ENCODE data around the gene LCN6.
A peak's percentile ranks its signal among the peaks of the same experiment; 100 is the strongest.

Gene LCN6

GRCh38 chr9:136722093-136722968 lies 26.0 kb downstream of the LCN6 start:
- DNase-seq = peak; percentile 78

DNA sequence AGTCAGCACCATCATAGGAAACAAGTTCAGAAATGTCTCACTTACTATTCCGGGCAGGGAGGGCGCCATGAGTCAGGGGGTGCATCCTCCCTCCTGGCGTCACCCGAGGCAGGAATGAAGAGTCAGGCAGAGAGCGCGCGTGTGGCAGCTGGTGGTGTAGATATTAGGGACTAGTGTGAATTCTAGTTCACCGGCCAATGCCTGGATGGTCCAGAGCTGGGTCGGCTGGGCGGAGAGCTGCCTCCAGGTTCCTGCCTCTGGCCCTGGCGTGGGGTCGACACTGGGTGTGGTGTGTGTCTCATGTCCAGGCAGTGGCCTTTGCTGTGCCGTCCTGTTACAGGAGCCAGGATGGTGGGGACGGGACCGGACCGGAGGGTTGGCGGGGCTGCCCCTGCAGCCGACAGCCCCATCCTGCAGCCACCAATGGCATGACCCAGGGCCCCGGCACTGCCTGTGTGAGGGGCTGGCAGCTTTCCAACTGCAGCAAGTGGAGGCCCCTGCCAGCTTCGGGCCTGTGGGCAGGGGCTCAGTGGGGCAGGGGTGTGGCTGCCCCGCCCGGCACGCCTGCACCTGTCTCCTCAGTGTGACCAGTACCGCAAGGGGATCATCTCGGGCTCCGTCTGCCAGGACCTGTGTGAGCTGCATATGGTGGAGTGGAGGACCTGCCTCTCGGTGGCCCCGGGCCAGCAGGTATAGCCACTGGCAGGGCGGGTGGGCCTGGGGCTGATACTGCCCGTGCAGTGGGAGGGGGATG lies 26.8 kb downstream of the LCN6 start:
- DNase-seq = peak; percentile 67

- peak; percentile 61 for DNase-seq
Observed at GRCh38 chr9:136720898-136721338, 27.4 kb downstream of the LCN6 start.

DNA sequence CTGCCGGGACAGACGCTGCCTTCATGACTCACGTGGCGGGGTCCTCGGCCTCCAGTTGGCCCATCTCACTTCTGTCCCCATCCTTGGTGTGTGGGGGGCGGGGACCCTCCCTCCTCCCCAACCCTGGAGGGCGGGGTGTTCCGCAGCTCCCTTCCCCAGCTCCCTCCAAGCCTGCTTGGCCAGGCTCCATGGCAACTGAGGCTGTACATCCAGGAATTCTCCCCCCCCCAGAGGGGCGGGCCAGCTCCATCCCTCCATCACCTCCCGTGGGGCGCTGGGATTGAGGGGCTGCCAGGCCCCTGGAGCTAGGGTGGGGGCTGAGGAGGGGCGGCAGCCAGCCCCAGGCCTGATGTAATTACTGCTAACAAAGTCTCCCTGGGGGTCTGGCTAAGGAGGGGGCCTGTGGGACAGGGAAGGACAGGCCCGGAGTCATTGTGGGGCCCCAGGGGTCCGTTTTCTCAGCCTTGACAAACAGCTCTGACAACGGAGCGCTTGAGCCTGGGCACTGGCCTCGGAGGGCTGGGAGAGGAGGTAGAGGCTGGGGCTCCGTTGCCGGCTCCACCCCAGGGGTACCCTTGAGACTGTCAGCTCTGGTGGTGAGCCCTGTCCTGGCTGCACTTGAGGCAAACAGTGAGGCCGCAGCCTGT lies 28.0 kb downstream of the LCN6 start:
- peak; percentile 56 for DNase-seq

DNA sequence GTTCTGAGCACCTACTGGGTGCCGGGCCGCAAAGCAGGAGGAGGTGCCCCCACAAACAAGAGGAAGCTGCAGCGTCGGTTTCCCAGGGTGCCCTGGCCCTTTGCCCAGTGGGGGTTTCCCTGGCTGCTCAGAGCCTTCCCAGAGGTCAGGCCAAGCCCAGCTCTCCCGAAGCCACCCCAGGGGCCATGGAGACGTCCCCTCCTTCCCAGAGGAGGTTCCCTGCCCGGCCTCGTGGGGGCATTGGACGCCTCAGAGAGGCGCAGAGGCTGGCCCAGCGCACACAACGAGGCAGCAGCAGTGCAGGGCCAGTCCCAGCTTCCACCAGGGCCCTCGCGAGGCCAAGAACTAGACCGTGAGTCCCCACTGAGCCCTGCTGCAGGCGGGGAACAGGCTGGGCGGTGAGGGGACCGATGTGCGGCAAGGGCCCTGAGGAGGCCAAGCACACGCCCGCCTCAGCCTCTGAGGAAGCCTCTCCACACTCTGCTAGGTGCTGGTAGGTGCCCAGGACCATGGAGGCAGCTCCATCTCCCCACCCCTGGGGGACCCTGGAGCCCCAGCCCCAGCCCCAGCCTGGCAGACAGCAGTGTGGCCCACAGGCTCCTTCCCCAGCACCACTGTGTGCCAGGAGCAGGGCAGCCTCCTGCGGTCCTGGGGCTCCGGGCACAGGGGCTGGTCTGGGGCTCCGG lies 29.0 kb downstream of the LCN6 start:
- DNase-seq = peak; percentile 56

DNA sequence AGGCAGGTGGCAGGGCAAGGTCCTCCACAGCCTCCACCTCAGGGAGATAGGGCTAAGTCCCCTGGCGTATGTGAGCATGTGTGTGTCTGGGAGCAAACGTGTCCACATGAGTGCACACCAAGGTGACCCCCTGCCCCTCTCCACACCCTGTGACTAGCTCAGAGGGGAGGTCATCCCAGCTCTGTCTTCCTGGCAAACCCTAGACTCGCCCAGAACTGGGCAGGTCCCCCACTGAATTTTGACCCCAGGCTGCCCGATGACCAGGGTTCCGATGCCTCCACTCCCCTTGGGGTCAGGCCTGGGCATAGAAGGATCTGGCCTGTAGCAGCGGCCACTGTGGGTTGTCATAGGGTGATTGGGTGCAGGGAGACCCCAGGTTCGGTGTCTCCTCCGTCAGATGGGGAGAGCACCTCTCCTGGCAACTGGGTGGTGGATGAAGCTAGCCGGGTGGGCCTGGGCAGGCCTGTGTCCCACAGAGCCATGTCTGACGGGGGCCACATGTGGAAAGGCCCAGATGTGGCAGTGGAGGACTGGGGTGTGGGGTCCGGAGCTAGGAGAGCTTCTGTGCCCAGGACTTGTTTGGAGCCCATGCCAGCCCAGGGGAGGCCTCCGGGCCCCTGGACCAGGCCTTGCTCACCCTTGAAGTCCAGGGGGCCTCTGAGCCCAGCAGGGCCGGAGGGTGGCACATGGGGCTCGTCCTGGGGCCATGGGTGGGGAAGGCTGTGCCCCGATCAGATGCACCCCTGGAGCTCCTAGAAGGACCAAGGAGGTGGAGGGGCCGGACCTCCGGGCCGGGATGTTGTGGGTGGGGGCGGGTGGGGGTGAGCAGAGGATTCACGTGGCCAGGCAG lies 29.8 kb downstream of the LCN6 start:
- DNase-seq = no peak

DNA sequence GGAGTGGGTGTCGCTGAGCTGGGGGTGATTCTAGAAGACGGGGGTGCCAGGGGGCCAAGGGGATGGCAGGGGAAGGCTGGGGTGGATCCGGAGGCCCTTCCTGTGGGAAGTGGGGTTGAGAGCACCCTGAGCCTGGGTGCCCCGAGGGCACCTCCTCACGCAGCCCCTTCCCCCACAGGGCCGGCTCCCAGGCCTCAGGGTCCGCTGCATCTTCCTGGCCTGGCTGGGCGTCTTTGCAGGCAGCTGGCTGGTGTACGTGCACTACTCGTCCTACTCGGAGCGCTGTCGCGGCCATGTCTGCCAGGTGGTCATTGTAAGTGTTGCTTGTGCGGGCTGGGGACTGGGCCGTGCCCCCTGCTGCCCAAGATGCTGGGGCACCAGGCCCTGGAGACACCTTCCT lies 30.9 kb downstream of the LCN6 start:
- DNase-seq = no peak

- DNase-seq = no peak
Observed at GRCh38 chr9:136714893-136715274, 33.4 kb downstream of the LCN6 start.

GRCh38 chr9:136714096-136714892 lies 34.0 kb downstream of the LCN6 start:
- DNase-seq = no peak

DNA sequence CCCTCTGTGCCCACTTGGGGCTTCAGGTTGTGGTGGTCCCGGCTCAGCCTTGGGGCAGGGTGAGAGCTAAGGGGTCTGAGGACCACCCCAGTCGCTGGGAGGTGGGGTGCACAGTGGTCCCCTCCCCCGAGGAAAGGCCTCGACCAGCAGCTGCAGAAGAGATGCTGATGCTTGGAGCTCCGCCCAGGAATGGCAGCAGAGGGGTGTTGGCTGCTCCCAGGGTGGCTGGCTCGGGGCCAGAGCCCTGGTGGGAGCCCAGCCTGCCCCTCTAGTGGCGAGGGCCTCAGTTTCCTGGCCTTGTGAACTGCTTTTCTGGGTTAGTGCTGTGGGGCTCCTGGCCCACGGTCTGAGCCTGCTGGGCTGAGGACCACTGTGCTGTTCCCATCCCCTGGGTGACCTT lies 34.8 kb downstream of the LCN6 start:
- DNase-seq = peak; percentile 53

GRCh38 chr9:136712690-136713544 lies 35.4 kb downstream of the LCN6 start:
- no peak for DNase-seq

- peak; percentile 92 for DNase-seq
Observed at GRCh38 chr9:136711751-136712689, 36.3 kb downstream of the LCN6 start, which contains the start of gene DIPK1B. Gene DIPK1B (plus strand): TSS chr9:136712572. CDS start chr9:136712666, 94 bp downstream.

- peak; percentile 67 for DNase-seq
Observed at GRCh38 chr9:136711219-136711648, 37.1 kb downstream of the LCN6 start.

DNA sequence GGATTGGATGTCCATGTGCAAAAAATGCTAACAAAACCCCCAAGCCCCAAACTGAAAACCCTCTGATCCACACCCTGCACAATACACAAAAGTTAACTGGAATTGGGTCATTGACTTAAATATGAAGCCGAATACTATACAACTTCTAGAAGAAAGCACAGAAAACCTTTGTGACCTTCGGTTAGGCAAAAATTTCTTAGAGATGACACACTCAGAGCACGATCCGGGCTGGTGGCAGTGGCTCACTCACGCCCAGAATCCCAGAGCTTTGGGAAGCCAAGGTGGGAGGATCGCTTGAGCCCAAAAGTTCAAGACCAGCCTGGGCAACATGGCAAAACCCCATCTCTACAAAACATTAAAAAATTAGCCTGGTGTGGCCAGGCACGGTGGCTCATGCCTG lies 37.8 kb downstream of the LCN6 start:
- no peak for DNase-seq

GRCh38 chr9:136709454-136710109 lies 38.7 kb downstream of the LCN6 start:
- no peak for DNase-seq

DNA sequence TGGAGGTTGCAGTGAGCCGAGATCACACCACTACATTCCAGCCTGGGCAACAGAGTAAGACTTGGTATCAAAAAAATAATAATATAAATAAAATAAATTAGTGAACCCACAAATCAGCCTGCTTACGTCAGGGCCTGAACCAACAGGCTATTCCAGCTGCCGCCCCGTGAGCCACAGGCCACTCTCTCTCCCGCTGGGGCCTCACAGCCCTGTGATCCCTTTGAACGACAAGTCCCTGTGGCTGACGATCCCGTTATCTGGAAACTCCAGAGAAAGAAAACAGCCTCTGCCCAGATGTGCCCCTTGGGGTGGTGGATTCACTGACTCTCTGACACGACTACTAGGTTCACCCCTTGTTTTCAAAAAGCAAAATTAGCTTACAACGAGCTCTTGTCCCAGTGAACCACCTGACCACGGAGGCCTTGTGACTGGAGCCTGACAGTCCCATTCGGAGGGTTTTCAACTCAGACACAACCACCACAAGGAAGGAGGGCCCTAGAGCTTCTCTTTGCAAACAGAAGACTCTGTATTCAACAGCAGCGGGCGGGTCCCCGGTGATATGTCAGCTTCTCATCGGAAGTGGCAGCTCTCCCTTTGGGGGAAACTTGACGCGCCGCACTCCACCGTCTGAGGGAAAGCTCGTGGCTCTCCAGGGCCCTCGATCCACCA lies 40.3 kb downstream of the LCN6 start:
- DNase-seq = no peak

DNA sequence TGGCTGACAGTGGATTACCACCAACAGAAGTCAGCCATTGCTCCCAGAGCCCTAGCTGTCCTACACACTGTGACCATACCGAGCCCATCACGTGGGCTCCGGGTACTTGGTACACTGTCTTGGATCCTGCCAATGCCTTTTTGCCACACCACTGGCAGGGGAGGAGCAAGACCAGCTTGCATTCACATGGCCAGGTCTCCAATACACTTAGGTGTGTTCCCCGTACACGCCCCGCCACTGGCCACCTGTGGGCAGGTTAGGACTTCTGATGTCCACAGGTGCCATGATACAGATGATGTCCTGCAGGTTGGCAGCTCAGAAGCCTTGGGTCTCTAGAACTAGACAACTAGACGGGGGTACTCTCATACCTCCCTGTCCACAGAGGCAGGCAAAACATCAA lies 41.3 kb downstream of the LCN6 start:
- DNase-seq = no peak

DNA sequence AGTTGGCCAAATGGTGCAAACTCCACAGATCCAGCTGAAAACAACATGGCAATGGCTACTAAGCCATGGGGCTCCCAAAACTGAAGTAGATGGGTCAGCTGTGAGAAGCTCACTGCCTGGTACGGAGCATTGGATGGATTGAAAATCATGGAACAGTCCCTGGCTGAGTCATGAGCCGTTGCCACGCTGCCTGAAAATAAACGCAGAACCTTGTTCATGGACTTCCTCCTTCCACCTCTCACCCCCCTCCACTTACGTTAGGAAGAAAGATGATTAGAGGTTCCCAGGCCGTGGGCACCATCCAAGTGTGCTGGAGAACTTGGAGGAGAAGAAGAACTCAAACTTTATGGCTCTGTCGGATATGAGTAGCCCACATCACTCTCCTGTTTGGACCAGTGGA lies 42.8 kb downstream of the LCN6 start:
- DNase-seq = peak; percentile 43
